Limb (tissue), 2 donors: ENCODE results near the gene PRR13.
"Not testable (repeated sequence)": the region's sequence is repeated elsewhere in the genome, so short reads cannot be mapped to it uniquely, and the experiment has no call there.

ENCODE experiments used
- DNase-seq, 2 donors: peaks; one replicate each; pipeline ENCODE4 v3.0.0-alpha.2; 2016; ENCODE audit errors: extremely low spot score in 2 of 2

PRR13 gene

GRCh38 chr12:53435326-53435725, 6.2 kb upstream of the PRR13 start:
- DNase-seq, result not testable (repeated sequence)

GRCh38 chr12:53439582-53439981, 2.0 kb upstream of the PRR13 start:
- not testable (repeated sequence) for DNase-seq

DNA sequence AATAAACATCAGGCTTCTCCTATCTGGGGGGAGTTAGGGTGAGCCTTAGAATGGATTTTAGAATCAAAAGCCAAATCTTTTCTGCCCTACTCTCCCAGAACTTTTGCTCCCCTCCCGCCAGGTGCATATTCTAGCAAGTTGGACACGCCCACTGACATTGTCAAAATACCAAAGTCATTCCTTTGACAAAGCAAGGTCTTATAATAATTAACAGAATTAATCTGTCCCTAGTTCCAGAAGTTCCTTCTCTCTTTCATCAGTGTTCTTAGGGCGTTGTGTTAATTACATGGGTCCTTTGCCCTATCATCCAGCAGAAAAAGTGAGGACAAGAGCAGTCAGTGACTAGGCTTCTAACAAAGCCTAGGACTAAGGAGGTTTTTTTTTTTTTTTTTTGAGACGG, 2.4 kb downstream of the PRR13 start:
- no peak for DNase-seq

DNA sequence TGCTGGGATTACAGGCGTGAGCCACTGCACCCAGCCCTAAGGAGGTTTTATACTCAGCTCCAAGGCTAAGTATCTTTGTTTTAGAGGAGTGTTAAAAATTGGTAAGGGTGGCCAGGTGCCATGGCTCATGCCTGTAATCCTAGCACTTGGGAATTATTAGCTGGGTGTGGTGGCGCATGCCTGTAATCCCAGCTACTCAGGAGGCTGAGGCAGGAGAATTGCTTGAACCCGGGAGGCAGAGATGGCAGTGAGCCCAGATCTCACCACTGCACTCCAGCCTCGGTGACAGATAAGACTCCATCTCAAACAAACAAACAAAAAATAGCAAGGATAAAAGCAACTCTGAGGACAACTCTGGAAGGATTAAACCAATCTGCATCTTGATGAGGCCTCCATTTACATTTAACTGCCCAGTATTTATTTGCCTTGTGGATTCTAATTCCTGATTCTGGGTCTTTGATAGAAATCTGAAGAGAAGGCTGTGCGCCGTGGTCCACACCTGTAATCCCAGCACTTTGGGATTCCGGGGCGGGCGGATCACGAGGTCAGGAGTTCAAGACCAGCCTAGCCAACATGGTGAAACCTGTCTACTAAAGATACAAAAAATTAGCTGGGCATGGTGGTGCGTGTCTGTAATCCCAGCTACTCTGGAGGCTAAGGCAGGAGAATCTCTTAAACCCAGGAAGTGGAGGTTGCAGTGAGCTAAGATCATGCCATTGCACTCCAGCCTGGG, 3.2 kb downstream of the PRR13 start:
- not testable (repeated sequence) for DNase-seq

DNA sequence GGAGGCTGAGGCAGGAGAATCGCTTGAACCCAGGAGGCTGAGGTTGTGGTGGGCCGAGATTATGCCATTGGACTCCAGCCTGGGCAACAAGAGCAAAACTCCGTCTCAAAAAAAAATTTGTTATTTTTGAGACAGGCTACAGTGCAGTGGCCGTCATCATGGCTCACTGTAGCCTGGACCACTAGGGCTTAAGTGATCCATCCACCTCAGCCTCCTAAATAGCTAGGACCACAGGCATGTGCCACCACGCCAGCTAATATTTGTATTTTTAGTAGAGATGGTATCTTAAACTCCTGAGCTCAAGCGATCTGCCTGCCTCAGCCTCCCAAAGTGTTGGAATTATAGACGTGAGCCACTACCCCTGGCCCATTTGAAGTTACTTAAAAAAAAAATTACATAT, 9.4 kb downstream of the PRR13 start:
- DNase-seq, result no peak

DNA sequence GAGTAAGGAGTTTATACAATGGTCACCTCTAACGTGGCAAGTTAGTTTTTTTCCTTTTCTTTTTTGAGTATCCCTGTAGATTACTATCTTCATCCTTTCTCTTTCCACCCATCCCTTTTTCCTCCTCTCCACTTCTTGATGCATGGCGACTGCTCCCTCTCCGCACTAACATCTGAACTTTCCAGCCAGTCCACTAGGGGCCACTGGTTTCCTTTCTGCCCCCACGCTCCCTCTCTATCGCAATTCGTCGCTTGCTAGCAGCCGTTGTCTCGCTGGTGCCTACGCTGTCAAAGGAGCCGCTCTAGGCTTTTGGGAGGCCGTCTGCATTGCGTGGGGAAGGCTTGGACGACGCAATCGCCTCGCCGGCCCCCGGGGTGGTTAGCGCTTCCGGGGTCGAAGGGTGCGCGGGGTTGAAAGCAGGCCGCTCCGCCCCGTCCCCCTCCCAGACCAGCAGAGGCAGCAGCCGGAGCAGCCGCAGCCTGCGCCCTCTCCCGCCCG, 10.2 kb downstream of the PRR13 start, which contains the start of gene PCBP2:
Gene PCBP2 (plus strand): TSS at position 442 of the 498 bp plus-strand sequence. CDS start 2,699 bp downstream, outside the sequence.
- peak; percentile 99 to 100 for DNase-seq

GRCh38 chr12:53452159-53453077, 10.9 kb downstream of the PRR13 start:
- peak; percentile 62 to 93 for DNase-seq

- DNase-seq, result no peak
These were observed 12.6 kb downstream of the PRR13 start for GRCh38 chr12:53453953-53454640.

DNA sequence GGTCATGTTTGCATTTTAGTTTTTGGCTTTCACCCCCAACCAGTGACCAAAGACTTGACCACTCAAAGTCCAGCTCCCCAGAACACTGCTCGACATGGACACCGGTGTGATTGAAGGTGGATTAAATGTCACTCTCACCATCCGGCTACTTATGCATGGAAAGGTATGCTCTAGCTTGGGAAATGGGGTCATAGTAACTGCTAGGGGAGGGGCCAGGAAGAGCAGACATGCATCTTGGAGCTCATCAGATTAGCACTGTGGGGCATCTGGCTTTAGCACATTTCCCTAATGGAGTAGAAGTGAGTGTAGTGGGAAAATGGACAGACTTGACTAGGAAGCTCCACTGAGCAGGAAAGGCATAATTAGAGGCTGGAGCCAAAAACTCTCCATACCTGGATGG, 13.2 kb downstream of the PRR13 start:
- DNase-seq, result no peak

DNA sequence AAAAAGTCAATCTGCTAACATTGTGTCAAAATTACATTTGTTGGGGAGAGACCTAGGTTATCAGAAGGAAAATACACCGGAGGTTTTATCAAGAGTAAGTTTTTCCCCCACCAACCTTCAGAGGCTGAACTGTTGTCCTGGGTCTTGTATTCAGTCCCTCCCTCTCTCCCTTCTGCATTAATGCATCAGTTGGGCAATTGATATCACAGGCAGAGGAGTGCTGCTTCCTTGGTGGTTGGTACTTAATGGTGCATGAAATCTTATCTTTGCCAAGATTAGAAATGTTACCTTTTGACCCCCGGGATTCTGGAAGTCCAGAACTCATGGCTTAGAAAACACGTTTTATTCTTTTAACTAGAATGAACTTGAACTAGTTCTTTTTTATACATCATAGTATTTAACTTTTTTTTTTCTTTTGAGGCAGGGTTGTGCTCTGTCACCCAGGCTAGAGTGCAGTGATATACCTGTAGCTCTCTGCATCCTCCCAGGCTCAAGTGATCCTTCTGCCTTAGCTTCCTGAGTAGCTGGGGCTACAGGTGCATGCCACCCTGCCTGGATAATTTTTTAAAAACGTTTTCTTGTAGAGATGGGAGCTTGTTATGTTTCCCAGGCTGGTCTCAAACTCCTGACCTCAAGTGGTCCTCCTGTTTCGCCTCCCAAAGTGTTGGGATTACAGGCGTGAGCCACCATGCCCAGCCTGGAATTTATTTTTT, 15.3 kb downstream of the PRR13 start:
- no peak for DNase-seq

DNA sequence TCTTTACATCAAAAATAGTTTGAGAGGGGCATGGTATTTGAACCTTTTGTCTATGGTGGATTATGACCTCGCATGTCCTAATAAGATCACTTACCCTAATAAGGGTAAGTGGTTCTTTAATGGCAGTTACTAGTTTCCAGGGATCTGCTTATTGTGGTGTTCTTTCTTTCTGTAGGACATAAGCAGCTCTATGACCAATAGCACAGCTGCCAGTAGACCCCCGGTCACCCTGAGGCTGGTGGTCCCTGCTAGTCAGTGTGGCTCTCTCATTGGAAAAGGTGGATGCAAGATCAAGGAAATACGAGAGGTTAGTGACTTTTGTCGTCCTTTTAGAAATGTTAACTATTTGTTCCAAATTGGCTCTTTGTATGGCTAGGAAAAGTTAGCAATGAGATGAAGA, 17.6 kb downstream of the PRR13 start:
- DNase-seq, result no peak

DNA sequence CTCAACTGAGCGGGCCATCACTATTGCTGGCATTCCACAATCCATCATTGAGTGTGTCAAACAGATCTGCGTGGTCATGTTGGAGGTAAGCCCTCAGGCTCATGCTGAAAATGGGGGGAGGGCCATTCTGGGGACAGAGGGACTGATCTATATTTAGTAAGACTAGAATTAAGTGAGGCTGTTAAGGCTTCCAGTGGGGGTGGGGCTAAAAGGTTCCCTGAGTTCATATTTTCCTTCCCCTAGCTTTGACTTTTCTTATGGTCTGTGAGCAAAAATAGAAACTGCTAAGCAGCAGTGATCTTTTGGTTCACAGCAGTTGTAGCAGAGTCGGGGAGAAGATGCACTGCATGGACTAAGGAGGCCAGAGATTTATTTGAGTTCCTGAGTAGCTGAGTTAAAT, 19.5 kb downstream of the PRR13 start:
- no peak for DNase-seq

GRCh38 chr12:53461591-53461990, 20.1 kb downstream of the PRR13 start:
- DNase-seq, result no peak

DNA sequence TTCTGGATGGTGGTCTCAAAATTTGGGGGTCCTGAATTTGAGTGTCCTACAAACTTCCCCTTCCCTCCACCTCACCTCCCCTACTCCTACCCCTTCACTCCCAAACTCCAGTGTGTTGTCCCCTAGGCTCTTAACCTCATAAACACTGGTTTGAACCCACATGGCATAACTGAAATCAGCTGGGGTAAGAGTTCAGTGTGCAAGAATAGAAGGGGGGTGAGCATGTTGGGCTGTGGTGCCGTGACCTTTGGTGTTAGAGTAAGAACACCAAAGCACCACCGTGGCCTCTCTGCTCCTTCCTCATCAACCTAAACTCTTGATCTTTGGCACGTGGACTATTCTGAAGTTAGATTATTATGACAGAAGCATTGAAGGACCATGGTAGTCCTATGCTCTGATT, 21.4 kb downstream of the PRR13 start:
- no peak for DNase-seq

- no peak for DNase-seq
These were observed 22.4 kb downstream of the PRR13 start for GRCh38 chr12:53463802-53464560.

GRCh38 chr12:53464685-53465418, 23.3 kb downstream of the PRR13 start:
- no peak for DNase-seq

DNA sequence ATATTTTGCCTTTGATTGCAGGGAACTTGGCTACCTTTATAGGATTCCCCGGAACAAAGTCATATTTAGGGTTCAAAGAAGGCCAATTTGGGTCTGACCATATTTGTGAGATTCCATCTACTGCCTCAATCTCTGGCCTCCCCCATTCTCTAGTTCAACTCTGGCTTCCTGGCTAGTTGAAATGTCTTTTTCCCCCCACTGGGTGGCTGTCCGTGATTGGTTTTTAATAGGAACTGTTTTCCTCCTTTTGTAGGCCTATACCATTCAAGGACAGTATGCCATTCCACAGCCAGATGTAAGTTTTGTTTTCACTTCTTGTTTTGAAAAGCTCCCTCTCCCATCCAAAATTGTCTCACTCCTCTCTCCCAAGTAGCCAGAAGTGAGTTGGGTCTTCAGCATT, 24.1 kb downstream of the PRR13 start:
- no peak for DNase-seq

- no peak for DNase-seq
These were observed 25.1 kb downstream of the PRR13 start for GRCh38 chr12:53466640-53467039.

DNA sequence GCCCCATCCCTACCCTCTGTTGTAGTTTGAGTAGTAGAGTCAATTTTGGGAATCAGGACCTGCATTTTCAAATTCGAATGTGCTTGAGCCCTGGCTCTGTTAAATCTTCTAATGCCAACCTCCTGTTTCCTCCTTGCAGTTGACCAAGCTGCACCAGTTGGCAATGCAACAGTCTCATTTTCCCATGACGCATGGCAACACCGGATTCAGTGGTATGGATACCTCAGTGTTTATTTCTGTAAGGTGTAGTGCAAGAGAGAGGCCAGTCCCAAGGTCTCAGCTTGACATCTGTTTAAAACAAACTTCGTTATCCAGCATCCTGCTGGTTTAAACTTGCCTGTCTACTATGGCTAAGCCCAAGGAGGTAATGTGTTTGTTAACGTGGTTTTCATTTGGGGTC, 25.5 kb downstream of the PRR13 start:
- DNase-seq, result no peak

DNA sequence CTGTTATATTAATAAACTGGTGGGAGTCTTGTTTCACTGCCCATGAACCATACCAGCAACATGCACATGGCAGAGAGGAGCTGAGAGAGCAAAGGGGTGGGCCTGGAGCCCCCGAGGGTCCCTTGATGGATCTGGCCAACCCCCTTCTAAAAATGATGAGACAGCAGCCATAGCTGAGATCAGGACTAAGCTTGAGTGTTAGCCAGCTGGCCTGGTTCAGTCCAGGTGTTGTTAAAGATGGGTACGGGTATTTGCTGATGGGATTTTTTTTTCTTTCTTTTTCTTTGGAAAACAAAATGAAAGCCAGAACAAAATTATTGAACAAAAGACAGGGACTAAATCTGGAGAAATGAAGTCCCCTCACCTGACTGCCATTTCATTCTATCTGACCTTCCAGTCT, 26.3 kb downstream of the PRR13 start:
- no peak for DNase-seq
